Liver (tissue), 9 donors: ENCODE results near the gene DPP4. TPM values are rescaled to one million over a fixed set of nuclear protein-coding genes. Genes with fewer than 3 reads are reported as not detected.

Source experiments
- DNase-seq: peaks from one replicate; pipeline ENCODE4 v3.0.0-alpha.2; 2017; ENCODE audit warnings: low spot score
- H3K27ac ChIP-seq, 2 donors: one replicate each; pipeline ENCODE4 v1.7.0; 2013; ENCODE audit warnings: inconsistent platforms in 2 of 2, low read length in 2 of 2, control low read depth in 1 of 2, low read depth in 1 of 2, mild to moderate bottlenecking in 1 of 2
- H3K27me3 ChIP-seq, 4 donors: one replicate each; pipeline versions ENCODE4 v1.6.1 to v1.7.0; 2013; ENCODE audit warnings: low read length in 3 of 4, inconsistent platforms in 1 of 4, mild to moderate bottlenecking in 1 of 4, moderate library complexity in 1 of 4; ENCODE audit not compliant: control insufficient read depth in 4 of 4, insufficient read depth in 4 of 4
- H3K36me3 ChIP-seq, 4 donors: one replicate each; pipeline versions ENCODE4 v1.6.1 to v1.7.0; 2013; ENCODE audit warnings: low read length in 3 of 4, mild to moderate bottlenecking in 3 of 4, low read depth in 1 of 4, moderate library complexity in 1 of 4; ENCODE audit not compliant: control insufficient read depth in 4 of 4, insufficient read depth in 3 of 4
- H3K4me1 ChIP-seq, 4 donors: one replicate each; pipeline versions ENCODE4 v1.6.1 to v1.7.0; 2013; ENCODE audit warnings: low read length in 3 of 4, mild to moderate bottlenecking in 3 of 4, moderate library complexity in 1 of 4; ENCODE audit not compliant: control insufficient read depth in 4 of 4, insufficient read depth in 4 of 4
- H3K4me3 ChIP-seq, 3 donors: one replicate each; pipeline versions ENCODE4 v1.6.1 to v1.7.0; 2013; ENCODE audit warnings: low read length in 3 of 3, control low read depth in 1 of 3, low read depth in 1 of 3, mild to moderate bottlenecking in 1 of 3
- H3K9ac ChIP-seq, 2 donors: one replicate each; pipeline ENCODE4 v1.7.0; 2013; ENCODE audit warnings: low read length in 2 of 2, mild to moderate bottlenecking in 2 of 2, moderate library complexity in 2 of 2, control low read depth in 1 of 2, low read depth in 1 of 2
- H3K9me3 ChIP-seq, 4 donors: one replicate each; pipeline versions ENCODE4 v1.6.1 to v1.7.0; 2013; ENCODE audit warnings: low read length in 3 of 4; ENCODE audit not compliant: control insufficient read depth in 4 of 4
- EGR1 ChIP-seq, 2 donors: IDR thresholded peaks; 2 replicates each; pipeline ENCODE4 v1.6.1; 2016 to 2018; ENCODE audit warnings: antibody characterized with exemption in 2 of 2, low read depth in 2 of 2
- FOXA1 ChIP-seq: IDR thresholded peaks from 2 replicates; pipeline ENCODE4 v1.6.1; 2016; ENCODE audit warnings: antibody characterized with exemption
- FOXA2 ChIP-seq: IDR thresholded peaks from 2 replicates; pipeline ENCODE4 v1.6.1; 2016; ENCODE audit warnings: antibody characterized with exemption
- GABPA ChIP-seq, 2 donors: IDR thresholded peaks in 1 of 2; conservative IDR thresholded peaks in 1 of 2; 2 replicates each; pipeline ENCODE4 v1.6.1; 2016; ENCODE audit warnings: antibody characterized with exemption in 2 of 2, mild to moderate bottlenecking in 1 of 2, moderate library complexity in 1 of 2
- HNF4A ChIP-seq, 2 donors: conservative IDR thresholded peaks; 2 replicates each; pipeline ENCODE4 v1.6.1; 2016; ENCODE audit warnings: antibody characterized with exemption in 2 of 2, mild to moderate bottlenecking in 2 of 2
- HNF4G ChIP-seq: IDR thresholded peaks from 2 replicates; pipeline ENCODE4 v1.6.1; 2016; ENCODE audit warnings: antibody characterized with exemption
- JUND ChIP-seq, 2 donors: IDR thresholded peaks; 2 replicates each; pipeline ENCODE4 v1.6.1; 2016; ENCODE audit warnings: antibody characterized with exemption in 2 of 2
- NR2F2 ChIP-seq: IDR thresholded peaks from 2 replicates; pipeline ENCODE4 v1.6.1; 2016; ENCODE audit warnings: antibody characterized with exemption
- RAD21 ChIP-seq, 2 donors: IDR thresholded peaks; 2 replicates each; pipeline ENCODE4 v1.6.1; 2016; ENCODE audit warnings: antibody characterized with exemption in 2 of 2, mild to moderate bottlenecking in 2 of 2
- RXRA ChIP-seq, 2 donors: IDR thresholded peaks; 2 replicates each; pipeline ENCODE4 v1.6.1; 2017 to 2018; ENCODE audit warnings: antibody characterized with exemption in 2 of 2, mild to moderate bottlenecking in 1 of 2
- TAF1 ChIP-seq: conservative IDR thresholded peaks from 2 replicates; pipeline ENCODE4 v1.6.1; 2016; ENCODE audit warnings: antibody characterized with exemption, mild to moderate bottlenecking
- YY1 ChIP-seq: IDR thresholded peaks from 2 replicates; pipeline ENCODE4 v1.6.1; 2016; ENCODE audit warnings: antibody characterized with exemption, mild to moderate bottlenecking
- WGBS: extraction: QIAGEN DNeasy Blood & Tissue Kit; methylation state at CpG from one replicate; pipeline ENCODE4 v1.1.7; 2013; 5-methylcytosine and 5-hydroxymethylcytosine counted together
- polyA plus RNA-seq, 2 donors: library from polyadenylated mRNA; stranded (reverse) in 1 of 2; unstranded in 1 of 2; fragments of 200-250 nt in 1 of 2; fragments of >200 nt in 1 of 2; fragmentation: Nextera tagmentation in 1 of 2; extraction: Ambion mirVana in 1 of 2; gene quantifications; one replicate each; pipeline versions ENCODE4 v1.2.1 to v1.2.3, GENCODE V29; 2013 to 2015
- total RNA-seq, 2 donors: library from RNA; depleted of rRNA; stranded (reverse); fragments of >200 nt; gene quantifications; one replicate each; pipeline ENCODE4 v1.2.3, GENCODE V29; 2014
- TF ChIP-seq, protein P1 (sequence below): IDR thresholded peaks from 2 replicates; pipeline ENCODE4 v1.6.1; 2016; ENCODE audit warnings: antibody characterized with exemption
- TF ChIP-seq, protein P2 (sequence below): IDR thresholded peaks from 2 replicates; pipeline ENCODE4 v1.6.1; 2016; ENCODE audit warnings: antibody characterized with exemption
- TF ChIP-seq, protein P3 (sequence below): IDR thresholded peaks from 2 replicates; pipeline ENCODE4 v1.6.1; 2016; ENCODE audit warnings: antibody characterized with exemption, mild to moderate bottlenecking
- TF ChIP-seq, protein P4 (sequence below): IDR thresholded peaks from 2 replicates; pipeline ENCODE4 v1.6.1; 2016; ENCODE audit warnings: antibody characterized with exemption
- donor health status: healthy.
- donor health status: healthy.
- donor health status: healthy.
- donor health status: healthy.
- donor health status: healthy.

DPP4 gene
- total and polyA plus RNA-seq, 4 donors, result 9.6 to 30.1 (median 13.5) TPM

DNA sequence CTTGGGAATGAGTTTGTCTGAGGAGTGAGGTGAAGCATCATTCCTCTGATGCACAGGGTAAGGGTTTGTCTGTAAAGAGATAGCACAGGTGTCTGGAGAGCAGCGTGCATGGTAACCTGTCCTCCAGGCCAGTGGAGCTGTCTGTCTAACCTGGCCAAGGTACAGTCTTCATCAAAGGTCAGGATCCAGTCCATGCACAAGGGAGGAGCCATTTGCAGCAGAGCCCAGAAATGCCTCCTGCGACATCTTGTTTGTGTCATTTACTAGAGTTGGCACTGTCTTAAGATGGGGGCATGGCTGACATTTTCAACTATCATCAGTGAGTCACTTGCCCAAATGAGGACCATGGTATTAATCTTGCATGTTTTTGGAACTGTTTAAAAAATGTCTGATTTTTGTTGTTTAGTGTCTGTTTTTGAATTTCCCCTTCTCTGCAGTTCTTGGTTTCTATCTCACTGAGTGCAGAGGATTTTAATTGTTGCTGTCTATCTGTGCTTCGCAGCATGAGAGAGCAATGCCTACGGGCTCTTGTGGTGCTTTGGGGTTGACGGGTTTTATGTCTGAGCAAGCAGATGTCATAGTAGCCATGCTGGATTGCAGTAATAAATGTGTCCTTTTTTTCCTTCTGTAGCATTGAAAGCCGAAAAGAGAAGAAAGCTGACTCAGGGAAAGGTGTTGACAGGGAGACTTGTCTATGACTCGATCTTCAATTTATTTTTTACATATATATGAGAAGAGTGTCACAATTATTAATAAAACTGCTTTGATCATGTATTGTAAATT, 91.3 kb downstream of the DPP4 start:
- Histone ChIP-seq H3K36me3 (no peaks in the 10 kb centered on the region), H3K4me1 (no peaks in the 10 kb centered on the region), H3K27ac (no peak overlapping the region), H3K27me3 (no peaks in the 10 kb centered on the region), H3K4me3 (no peak overlapping the region), H3K9ac (no peak overlapping the region), H3K9me3 (no peaks in the 10 kb centered on the region)
- WGBS, result 83% methylated on average over 7 of the region's 7 CpGs
- TF ChIP-seq GABPA (IDR thresholded peaks at IDR 0.05 in 1 of 2, conservative IDR thresholded peaks at IDR 0.05 in 1 of 2), result no peak
- no peak for TF ChIP-seq EGR1 (IDR thresholded peaks at IDR 0.05; ENCODE audit: low read depth in 2 of 2)
- TF ChIP-seq, protein P1, sequence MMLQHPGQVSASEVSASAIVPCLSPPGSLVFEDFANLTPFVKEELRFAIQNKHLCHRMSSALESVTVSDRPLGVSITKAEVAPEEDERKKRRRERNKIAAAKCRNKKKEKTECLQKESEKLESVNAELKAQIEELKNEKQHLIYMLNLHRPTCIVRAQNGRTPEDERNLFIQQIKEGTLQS, result no peak
- TF ChIP-seq RXRA (IDR thresholded peaks at IDR 0.05), result no peak
- TF ChIP-seq FOXA1, result no peak
- TF ChIP-seq YY1, result no peak
- TF ChIP-seq HNF4A (conservative IDR thresholded peaks at IDR 0.05), result no peak
- no peak for TF ChIP-seq NR2F2
- TF ChIP-seq, protein P2, sequence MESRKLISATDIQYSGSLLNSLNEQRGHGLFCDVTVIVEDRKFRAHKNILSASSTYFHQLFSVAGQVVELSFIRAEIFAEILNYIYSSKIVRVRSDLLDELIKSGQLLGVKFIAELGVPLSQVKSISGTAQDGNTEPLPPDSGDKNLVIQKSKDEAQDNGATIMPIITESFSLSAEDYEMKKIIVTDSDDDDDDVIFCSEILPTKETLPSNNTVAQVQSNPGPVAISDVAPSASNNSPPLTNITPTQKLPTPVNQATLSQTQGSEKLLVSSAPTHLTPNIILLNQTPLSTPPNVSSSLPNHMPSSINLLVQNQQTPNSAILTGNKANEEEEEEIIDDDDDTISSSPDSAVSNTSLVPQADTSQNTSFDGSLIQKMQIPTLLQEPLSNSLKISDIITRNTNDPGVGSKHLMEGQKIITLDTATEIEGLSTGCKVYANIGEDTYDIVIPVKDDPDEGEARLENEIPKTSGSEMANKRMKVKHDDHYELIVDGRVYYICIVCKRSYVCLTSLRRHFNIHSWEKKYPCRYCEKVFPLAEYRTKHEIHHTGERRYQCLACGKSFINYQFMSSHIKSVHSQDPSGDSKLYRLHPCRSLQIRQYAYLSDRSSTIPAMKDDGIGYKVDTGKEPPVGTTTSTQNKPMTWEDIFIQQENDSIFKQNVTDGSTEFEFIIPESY, result no peak
- TF ChIP-seq HNF4G, result no peak
- no peak for TF ChIP-seq FOXA2
- TF ChIP-seq, protein P3, sequence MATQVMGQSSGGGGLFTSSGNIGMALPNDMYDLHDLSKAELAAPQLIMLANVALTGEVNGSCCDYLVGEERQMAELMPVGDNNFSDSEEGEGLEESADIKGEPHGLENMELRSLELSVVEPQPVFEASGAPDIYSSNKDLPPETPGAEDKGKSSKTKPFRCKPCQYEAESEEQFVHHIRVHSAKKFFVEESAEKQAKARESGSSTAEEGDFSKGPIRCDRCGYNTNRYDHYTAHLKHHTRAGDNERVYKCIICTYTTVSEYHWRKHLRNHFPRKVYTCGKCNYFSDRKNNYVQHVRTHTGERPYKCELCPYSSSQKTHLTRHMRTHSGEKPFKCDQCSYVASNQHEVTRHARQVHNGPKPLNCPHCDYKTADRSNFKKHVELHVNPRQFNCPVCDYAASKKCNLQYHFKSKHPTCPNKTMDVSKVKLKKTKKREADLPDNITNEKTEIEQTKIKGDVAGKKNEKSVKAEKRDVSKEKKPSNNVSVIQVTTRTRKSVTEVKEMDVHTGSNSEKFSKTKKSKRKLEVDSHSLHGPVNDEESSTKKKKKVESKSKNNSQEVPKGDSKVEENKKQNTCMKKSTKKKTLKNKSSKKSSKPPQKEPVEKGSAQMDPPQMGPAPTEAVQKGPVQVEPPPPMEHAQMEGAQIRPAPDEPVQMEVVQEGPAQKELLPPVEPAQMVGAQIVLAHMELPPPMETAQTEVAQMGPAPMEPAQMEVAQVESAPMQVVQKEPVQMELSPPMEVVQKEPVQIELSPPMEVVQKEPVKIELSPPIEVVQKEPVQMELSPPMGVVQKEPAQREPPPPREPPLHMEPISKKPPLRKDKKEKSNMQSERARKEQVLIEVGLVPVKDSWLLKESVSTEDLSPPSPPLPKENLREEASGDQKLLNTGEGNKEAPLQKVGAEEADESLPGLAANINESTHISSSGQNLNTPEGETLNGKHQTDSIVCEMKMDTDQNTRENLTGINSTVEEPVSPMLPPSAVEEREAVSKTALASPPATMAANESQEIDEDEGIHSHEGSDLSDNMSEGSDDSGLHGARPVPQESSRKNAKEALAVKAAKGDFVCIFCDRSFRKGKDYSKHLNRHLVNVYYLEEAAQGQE, result no peak
- TF ChIP-seq, protein P4, sequence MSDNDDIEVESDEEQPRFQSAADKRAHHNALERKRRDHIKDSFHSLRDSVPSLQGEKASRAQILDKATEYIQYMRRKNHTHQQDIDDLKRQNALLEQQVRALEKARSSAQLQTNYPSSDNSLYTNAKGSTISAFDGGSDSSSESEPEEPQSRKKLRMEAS, result no peak
- TF ChIP-seq JUND (IDR thresholded peaks at IDR 0.05), result no peak
- TF ChIP-seq TAF1, result no peak
- DNase-seq, result no peak

DNA sequence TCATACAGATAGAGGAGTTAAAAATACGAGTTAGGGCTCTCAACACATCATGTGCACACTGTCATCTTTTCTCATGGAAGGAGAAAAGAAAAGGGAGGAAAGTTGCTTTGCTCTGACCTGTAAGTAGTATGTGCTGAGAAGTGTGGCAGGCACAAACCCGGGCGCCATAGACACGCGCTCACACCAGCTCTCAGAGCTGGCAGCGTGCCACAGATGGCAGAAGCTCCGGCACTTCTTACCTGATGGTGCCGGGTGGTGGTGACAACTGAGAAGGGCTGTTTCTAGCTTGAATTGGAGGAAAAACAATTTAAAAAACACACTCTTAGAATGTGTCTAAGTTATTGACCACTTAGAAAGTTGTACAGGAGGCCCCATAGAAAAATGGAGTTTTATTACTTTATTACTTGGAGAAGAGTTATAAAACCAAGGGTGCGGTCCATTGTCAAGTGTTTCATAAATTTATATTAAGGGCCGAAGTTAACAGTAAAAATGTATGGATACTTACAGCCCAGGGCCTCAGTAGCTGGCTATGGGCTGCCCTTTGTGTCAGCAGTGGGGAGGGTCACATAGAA, 92.2 kb downstream of the DPP4 start:
- H3K27ac ChIP-seq, result no peak overlapping the region
- 82% methylated on average over 10 of the region's 10 CpGs for WGBS
- no peak overlapping the region for H3K4me3 ChIP-seq
- DNase-seq, result no peak
- H3K36me3 ChIP-seq, result no peaks in the 10 kb centered on the region
- H3K27me3 ChIP-seq, result no peaks in the 10 kb centered on the region
- H3K4me1 ChIP-seq, result no peaks in the 10 kb centered on the region
- H3K9me3 ChIP-seq, result no peaks in the 10 kb centered on the region
- TF ChIP-seq, protein P3, result no peak
- TF ChIP-seq TAF1 (no peak), RAD21 (IDR thresholded peaks at IDR 0.05) (no peak), YY1 (no peak), GABPA (IDR thresholded peaks at IDR 0.05 in 1 of 2, conservative IDR thresholded peaks at IDR 0.05 in 1 of 2) (no peak), EGR1 (IDR thresholded peaks at IDR 0.05; ENCODE audit: low read depth in 2 of 2) (no peak), HNF4A (conservative IDR thresholded peaks at IDR 0.05) (no peak)
- no peak overlapping the region for H3K9ac ChIP-seq
